Astrocyte of the cerebellum (primary cell): ENCODE results near the gene TTBK2.
"Not testable (repeated sequence)": the region's sequence is repeated elsewhere in the genome, so short reads cannot be mapped to it uniquely, and the experiment has no call there.

ENCODE experiments used
- DNase-seq: peaks from one replicate; pipeline ENCODE4 v3.0.0-alpha.2; 2011; ENCODE audit warnings: low read depth
- H3K4me3 ChIP-seq: 2 replicates; pipeline ENCODE4 v1.5.1; 2011; ENCODE audit warnings: mild to moderate bottlenecking, low read depth, low read length, moderate library complexity
- CTCF ChIP-seq: IDR thresholded peaks from 2 replicates; pipeline ENCODE4 v1.5.1; 2012; ENCODE audit warnings: low read length, low read depth, moderate library complexity, mild to moderate bottlenecking; ENCODE audit errors: missing control alignments
- in situ Hi-C: cut with HindIII; loops from 2 replicates; pipeline ENCODE4 v1.10.0; 2017; ENCODE audit warnings: low sequenced_read_pairs

TTBK2 gene

DNA sequence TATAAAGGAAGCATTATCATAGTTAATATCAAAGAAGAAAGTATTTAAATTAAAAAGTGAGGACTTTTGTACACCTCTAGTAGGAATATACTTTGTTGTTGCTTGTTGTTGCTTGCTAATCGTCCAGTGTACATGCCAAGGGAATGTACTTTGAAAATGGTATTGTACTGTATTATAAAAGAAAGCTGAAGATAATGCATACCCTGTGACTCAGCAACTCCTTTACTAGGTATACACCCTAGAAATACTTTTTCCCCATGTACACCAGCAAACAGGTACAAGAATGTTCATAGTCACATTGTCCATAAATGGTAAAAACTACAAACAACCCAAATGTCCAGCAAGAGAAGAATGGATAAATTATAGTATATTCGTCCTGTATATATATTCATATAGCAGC is 12.0 kb downstream of the TTBK2 start:
- DNase-seq: no peak
- no peak overlapping the region for H3K4me3 ChIP-seq
- in situ Hi-C loops: loop anchor here (25.0 kb wide), 1 partner anchor 96 kb away; no protein-coding TSS in a partner anchor
- TF ChIP-seq CTCF: no peak

DNA sequence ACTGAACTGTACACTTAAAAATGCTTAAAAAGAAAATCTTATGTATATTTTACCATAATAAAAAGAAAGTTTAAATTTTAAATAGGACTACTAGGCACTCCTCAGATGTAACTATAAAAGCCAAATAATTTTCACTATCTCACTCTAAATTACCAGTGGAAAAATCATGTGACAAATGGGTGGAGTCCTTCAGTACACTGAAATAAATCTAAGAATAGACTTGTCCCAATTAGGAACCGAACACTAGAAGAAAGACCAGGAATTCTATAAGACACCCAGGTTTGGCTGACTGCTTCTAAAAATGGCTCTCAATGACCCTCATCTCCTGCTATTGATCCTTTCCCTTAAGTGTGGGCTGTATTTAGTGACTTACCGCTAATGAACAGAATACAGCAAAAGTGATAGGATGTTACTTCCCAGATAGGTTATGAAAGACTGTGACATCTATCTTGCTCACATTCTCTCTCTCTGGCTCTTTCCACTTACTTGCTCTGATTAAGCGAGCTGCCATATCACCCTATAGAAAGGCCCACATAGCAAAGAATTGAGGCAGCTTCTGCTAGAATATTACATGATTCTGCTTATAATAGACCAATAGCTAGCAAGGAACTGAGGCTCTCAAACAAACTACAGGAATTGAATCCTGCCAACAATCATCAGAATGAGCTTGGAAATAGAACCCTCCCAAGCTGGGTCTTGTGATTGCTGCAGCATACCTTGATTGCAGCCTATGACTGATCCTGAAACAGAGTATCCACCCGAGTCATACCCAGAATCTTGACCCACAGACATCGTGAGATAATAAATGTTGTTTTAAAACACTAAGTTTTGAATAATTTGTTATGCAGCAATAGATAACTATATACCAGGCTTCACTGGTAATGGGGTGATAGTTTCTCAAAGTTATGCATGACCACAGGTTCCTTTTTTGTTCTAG is 16.9 kb downstream of the TTBK2 start:
- in situ Hi-C loops: loop anchor here (25.0 kb wide), 1 partner anchor 91 kb away; no protein-coding TSS in a partner anchor
- DNase-seq: no peak

GRCh38 chr15:42893911-42894310 is 26.7 kb downstream of the TTBK2 start:
- H3K4me3 ChIP-seq, in situ Hi-C loops, DNase-seq: not testable (repeated sequence)

More for the DNA sequence above, 16.9 kb downstream of the TTBK2 start:
- no peak for TF ChIP-seq CTCF
- H3K4me3 ChIP-seq: no peak overlapping the region

DNA sequence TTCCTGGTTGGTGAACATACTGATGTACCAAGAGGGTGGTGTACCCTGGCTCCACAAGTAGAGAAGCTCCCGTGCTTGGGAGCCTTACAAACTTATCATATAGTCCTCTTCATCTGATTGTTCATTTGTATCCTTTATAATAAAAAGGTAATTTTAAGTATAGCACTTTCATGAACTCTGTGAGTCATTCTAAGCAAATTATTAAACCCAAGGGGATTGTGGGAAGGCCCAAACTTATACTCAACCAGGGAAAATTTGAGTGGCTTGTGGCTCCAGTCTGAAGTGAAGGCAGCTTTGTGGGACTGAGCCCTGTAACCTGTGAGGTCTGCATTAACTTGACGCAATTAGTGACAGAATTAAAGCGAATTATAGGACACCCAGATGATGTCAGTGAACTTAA is 29.0 kb downstream of the TTBK2 start:
- DNase-seq: no peak
- TF ChIP-seq CTCF: no peak
- in situ Hi-C loops: no loop called here
- no peak overlapping the region for H3K4me3 ChIP-seq

DNA sequence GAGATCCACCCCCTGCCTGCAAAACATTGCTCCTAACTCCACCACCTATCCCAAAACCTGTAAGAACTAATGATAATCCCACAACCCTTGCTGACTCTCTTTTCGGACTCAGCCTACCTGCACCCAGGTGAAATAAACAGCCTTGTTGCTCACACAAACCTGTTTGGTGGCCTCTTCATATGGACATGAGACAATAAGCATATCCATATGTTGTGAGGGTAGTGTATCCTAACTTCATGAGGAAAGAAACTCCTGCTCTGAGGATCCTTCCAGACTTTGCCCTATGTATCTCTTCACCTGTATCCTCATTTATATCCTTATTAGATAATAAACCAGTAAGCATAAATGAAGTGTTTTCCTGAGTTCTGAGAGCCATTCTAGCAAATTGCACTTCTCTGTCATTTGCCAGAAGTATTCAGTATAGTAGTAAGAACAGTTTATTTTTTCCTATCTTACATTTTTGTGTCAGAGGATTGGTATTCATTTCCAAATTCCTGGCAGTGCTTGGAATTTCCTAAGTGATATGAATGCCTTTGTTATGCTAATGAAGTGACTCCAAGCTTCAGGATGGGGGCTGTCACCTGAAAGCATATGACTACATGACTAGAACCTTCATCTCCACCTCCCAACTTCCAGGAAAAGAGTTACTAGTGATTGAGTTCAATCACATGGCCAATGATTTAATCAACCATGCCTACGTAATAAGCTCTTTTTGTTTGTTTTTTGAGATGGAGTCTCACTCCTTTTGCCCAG is 30.2 kb downstream of the TTBK2 start:
- in situ Hi-C loops: no loop called here
- H3K4me3 ChIP-seq: no peak overlapping the region
- no peak for TF ChIP-seq CTCF
- peak; percentile 88 for DNase-seq

GRCh38 chr15:42887384-42887783 is 33.2 kb downstream of the TTBK2 start:
- H3K4me3 ChIP-seq, in situ Hi-C loops, DNase-seq: not testable (repeated sequence)

GRCh38 chr15:42880121-42880520 is 40.5 kb downstream of the TTBK2 start:
- in situ Hi-C loops: no loop called here
- H3K4me3 ChIP-seq: no peak overlapping the region
- TF ChIP-seq CTCF: no peak
- no peak for DNase-seq
